Measurements from ENCODE around the gene SKP2.

Gene SKP2

GRCh38 chr5:36202521-36202961 lies 50.6 kb downstream of the SKP2 start:
- DNase-seq = no peak

- DNase-seq = no peak
These were observed 53.4 kb downstream of the SKP2 start for GRCh38 chr5:36205329-36205728.

- no peak for DNase-seq
These were observed 55.0 kb downstream of the SKP2 start for GRCh38 chr5:36206913-36207312.

GRCh38 chr5:36208786-36209185 lies 56.9 kb downstream of the SKP2 start:
- no peak for DNase-seq

- DNase-seq = no peak
These were observed 57.8 kb downstream of the SKP2 start for GRCh38 chr5:36209664-36210063.

GRCh38 chr5:36214436-36214835 lies 62.5 kb downstream of the SKP2 start:
- no peak for DNase-seq

- DNase-seq = no peak
These were observed 64.0 kb downstream of the SKP2 start for GRCh38 chr5:36215910-36216309.

- DNase-seq = no peak
These were observed 65.7 kb downstream of the SKP2 start for GRCh38 chr5:36217567-36217966.

GRCh38 chr5:36217988-36218387 lies 66.1 kb downstream of the SKP2 start:
- no peak for DNase-seq

GRCh38 chr5:36222620-36223019 lies 70.7 kb downstream of the SKP2 start:
- no peak for DNase-seq

- no peak for DNase-seq
These were observed 75.1 kb downstream of the SKP2 start for GRCh38 chr5:36227046-36227445.

- DNase-seq = no peak
These were observed 76.6 kb downstream of the SKP2 start for GRCh38 chr5:36228505-36228904.

- no peak for DNase-seq
These were observed 78.4 kb downstream of the SKP2 start for GRCh38 chr5:36230151-36230790.

- DNase-seq = no peak
These were observed 80.6 kb downstream of the SKP2 start for GRCh38 chr5:36232533-36232932.
